GM12891 (cell line): ENCODE measurements around the gene GRAMD2A.

Experiments
- PAX5 ChIP-seq: IDR thresholded peaks from 2 replicates; pipeline ENCODE4 v1.6.1; 2011; ENCODE audit warnings: low read length, moderate library complexity, mild to moderate bottlenecking; ENCODE audit not compliant: insufficient read depth, severe bottlenecking
- POLR2A ChIP-seq: IDR thresholded peaks from 2 replicates; pipeline ENCODE4 v1.6.1; 2011; ENCODE audit warnings: low read depth, low read length, control low read depth
- POLR2AphosphoS5 ChIP-seq: IDR thresholded peaks from 2 replicates; pipeline ENCODE4 v1.6.1; 2011; ENCODE audit warnings: low read depth, low read length, control low read depth
- POU2F2 ChIP-seq: IDR thresholded peaks from 2 replicates; pipeline ENCODE4 v1.6.1; 2011; ENCODE audit warnings: low read depth, mild to moderate bottlenecking, control low read depth, low read length, moderate library complexity
- SPI1 ChIP-seq: IDR thresholded peaks from 2 replicates; pipeline ENCODE4 v1.6.1; 2011; ENCODE audit warnings: low read depth, low read length, control low read depth
- TAF1 ChIP-seq: IDR thresholded peaks from 2 replicates; pipeline ENCODE4 v1.6.1; 2011; ENCODE audit warnings: low read depth, low read length, control low read depth

DNA sequence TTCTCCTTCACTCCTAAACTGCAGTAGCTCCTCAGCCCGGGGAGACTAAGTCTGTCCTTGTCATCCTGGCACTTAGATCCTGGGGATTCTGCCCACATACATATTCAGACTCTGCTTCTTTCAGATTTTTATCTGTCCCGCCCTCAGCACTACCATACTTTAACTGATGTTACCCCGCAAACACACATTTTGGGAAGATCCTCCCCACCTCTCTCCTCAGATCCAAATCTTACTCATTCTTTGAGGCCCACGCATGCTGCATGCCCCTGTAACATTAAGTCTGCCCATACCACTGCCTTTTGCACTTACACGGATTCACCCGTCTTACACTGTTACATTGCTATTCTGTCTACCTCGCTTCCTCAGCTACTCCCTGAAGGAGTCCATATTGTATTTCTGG lies 43.3 kb downstream of the GRAMD2A start:
- TF ChIP-seq POLR2AphosphoS5, result no peak
- TF ChIP-seq POLR2A, result no peak
- no peak for TF ChIP-seq TAF1
- TF ChIP-seq SPI1, result no peak
- TF ChIP-seq POU2F2, result no peak
- TF ChIP-seq PAX5, result no peak
